Suprapubic skin (tissue), 4 donors: ENCODE results near the gene FGF22. TPM values are rescaled to one million over a fixed set of nuclear protein-coding genes. Genes with fewer than 3 reads are reported as not detected.

Experiments
- DNase-seq, 2 donors: peaks; one replicate each; pipeline ENCODE4 v3.0.0-alpha.2; 2019; ENCODE audit warnings: low spot score in 2 of 2
- H3K27ac ChIP-seq: fragments of 200-600 bp; sonication (generic); one replicate; pipeline ENCODE4 v1.5.1; 2019
- H3K27me3 ChIP-seq: fragments of 200-600 bp; sonication (generic); one replicate; pipeline ENCODE4 v1.5.1; 2019
- H3K36me3 ChIP-seq: fragments of 200-600 bp; sonication (generic); one replicate; pipeline ENCODE4 v1.5.1; 2019
- H3K4me1 ChIP-seq: fragments of 200-600 bp; sonication (generic); one replicate; pipeline ENCODE4 v1.5.1; 2019
- H3K4me3 ChIP-seq: fragments of 200-600 bp; sonication (generic); one replicate; pipeline ENCODE4 v1.5.1; 2019; ENCODE audit warnings: mild to moderate bottlenecking
- H3K9me3 ChIP-seq: fragments of 200-600 bp; sonication (generic); one replicate; pipeline ENCODE4 v1.5.1; 2019
- CTCF ChIP-seq, 2 donors: fragments of 200-600 bp in 1 of 2; fragments of 450-650 bp in 1 of 2; sonication (generic) in 1 of 2; IDR thresholded peaks; one replicate each; pipeline ENCODE4 v1.5.1; 2016 to 2019; ENCODE audit warnings: antibody characterized with exemption in 2 of 2, mild to moderate bottlenecking in 1 of 2, moderate library complexity in 1 of 2
- EP300 ChIP-seq: sonication (generic); formaldehyde crosslinking; IDR thresholded peaks from one replicate; pipeline ENCODE4 v1.6.1; 2017; ENCODE audit warnings: antibody characterized with exemption
- POLR2A ChIP-seq, 2 donors: fragments of 450-650 bp; IDR thresholded peaks; one replicate each; pipeline ENCODE4 v1.6.1; 2017; ENCODE audit warnings: antibody characterized with exemption in 2 of 2, mild to moderate bottlenecking in 2 of 2, moderate library complexity in 2 of 2
- POLR2AphosphoS5 ChIP-seq, 3 donors: sonication (generic); formaldehyde crosslinking; IDR thresholded peaks; one replicate each; pipeline ENCODE4 v1.6.1; 2017; ENCODE audit warnings: antibody characterized with exemption in 3 of 3
- WGBS: methylation state at CpG from one replicate; pipeline ENCODE4 v1.1.5; 2018; 5-methylcytosine and 5-hydroxymethylcytosine counted together
- total RNA-seq, 4 donors: library from RNA; depleted of rRNA; stranded (reverse); fragments of >200 nt; gene quantifications; one replicate each; pipeline ENCODE4 v1.1.0, GENCODE V29; 2016

FGF22 gene
- total RNA-seq, 4 donors from 2014 or later, result 5.2 to 13.0 (median 9.2) TPM

- TF ChIP-seq POLR2AphosphoS5 (IDR thresholded peaks at IDR 0.05) (peak in 2 of 3 donors; percentile 73 to 75), POLR2A (IDR thresholded peaks at IDR 0.05) (no peak)
- peak within 1 kb of the TSS; percentile 75 for H3K27ac ChIP-seq
- no peaks in the 10 kb centered on the region for H3K27me3 ChIP-seq
- peak within 1 kb of the TSS; percentile 82 for H3K4me3 ChIP-seq
- WGBS, result under 1% methylated on average over 44 of the region's 67 CpGs
- peaks cover 23% of the 10 kb centered on the region for H3K4me1 ChIP-seq
- no peaks in the 10 kb centered on the region for H3K9me3 ChIP-seq
- H3K36me3 ChIP-seq, result peaks cover 20% of the 10 kb centered on the region
- DNase-seq, result peak; percentile 99
Observed at GRCh38 chr19:633068-633785, 6.5 kb upstream of the FGF22 start, which contains the start of gene POLRMT. POLRMT (minus strand) TSS chr19:633537; CDS start chr19:633512, 25 bp downstream.

- no peak for TF ChIP-seq POLR2AphosphoS5 (IDR thresholded peaks at IDR 0.05)
- no peak for TF ChIP-seq CTCF (IDR thresholded peaks at IDR 0.05)
- no peak for TF ChIP-seq EP300
- no peak for TF ChIP-seq POLR2A (IDR thresholded peaks at IDR 0.05)
- Histone ChIP-seq H3K27me3 (no peaks in the 10 kb centered on the region), H3K36me3 (peaks cover 18% of the 10 kb centered on the region), H3K4me1 (peaks cover 26% of the 10 kb centered on the region), H3K9me3 (no peaks in the 10 kb centered on the region), H3K4me3 (peak overlapping the region; percentile 82), H3K27ac (no peak overlapping the region)
- WGBS, result 21% methylated on average over 25 of the region's 32 CpGs
- DNase-seq, result no peak
Observed at GRCh38 chr19:633786-634639, 5.7 kb upstream of the FGF22 start.

GRCh38 chr19:634975-635652 lies 4.6 kb upstream of the FGF22 start:
- H3K4me1 ChIP-seq, result peaks cover 34% of the 10 kb centered on the region
- WGBS, result 84% methylated on average over 16 of the region's 16 CpGs
- H3K4me3 ChIP-seq, result no peak overlapping the region
- DNase-seq, result no peak
- no peaks in the 10 kb centered on the region for H3K9me3 ChIP-seq
- no peak overlapping the region for H3K27ac ChIP-seq
- no peaks in the 10 kb centered on the region for H3K27me3 ChIP-seq
- TF ChIP-seq EP300 (no peak), POLR2A (IDR thresholded peaks at IDR 0.05) (no peak), POLR2AphosphoS5 (IDR thresholded peaks at IDR 0.05) (no peak), CTCF (IDR thresholded peaks at IDR 0.05) (no peak)
- H3K36me3 ChIP-seq, result peaks cover 7% of the 10 kb centered on the region

- TF ChIP-seq EP300, result no peak
- no peak for TF ChIP-seq POLR2A (IDR thresholded peaks at IDR 0.05)
- TF ChIP-seq POLR2AphosphoS5 (IDR thresholded peaks at IDR 0.05), result no peak
- no peak for TF ChIP-seq CTCF (IDR thresholded peaks at IDR 0.05)
- no peaks in the 10 kb centered on the region for H3K9me3 ChIP-seq
- no peaks in the 10 kb centered on the region for H3K36me3 ChIP-seq
- no peak overlapping the region for H3K27ac ChIP-seq
- H3K27me3 ChIP-seq, result no peaks in the 10 kb centered on the region
- peaks cover 17% of the 10 kb centered on the region for H3K4me1 ChIP-seq
- peak overlapping the region; percentile 51 for H3K4me3 ChIP-seq
- WGBS, result 75% methylated on average over 4 of the region's 17 CpGs
- no peak for DNase-seq
Observed at GRCh38 chr19:638906-639252, 800 bp upstream of the FGF22 start.

- Histone ChIP-seq H3K27me3 (no peaks in the 10 kb centered on the region), H3K27ac (no peak overlapping the region), H3K9me3 (no peaks in the 10 kb centered on the region), H3K4me1 (peaks cover 11% of the 10 kb centered on the region), H3K36me3 (peaks cover 9% of the 10 kb centered on the region), H3K4me3 (peak overlapping the region; percentile 51)
- no peak for DNase-seq
- 100% methylated on average over 1 of the region's 25 CpGs for WGBS
- TF ChIP-seq POLR2AphosphoS5 (IDR thresholded peaks at IDR 0.05) (no peak), CTCF (IDR thresholded peaks at IDR 0.05) (no peak), POLR2A (IDR thresholded peaks at IDR 0.05) (no peak)
Observed at GRCh38 chr19:640161-640558, 481 bp downstream of the FGF22 start.
